GM21367 (cell line): ENCODE data around the gene SMIM24.

Experiments
- ATAC-seq: cut with Tn5 transposase; IDR thresholded peaks from one replicate; pipeline ENCODE4 v1.9.1; 2021; ENCODE audit not compliant: unreplicated experiment

The SMIM24 gene

DNA sequence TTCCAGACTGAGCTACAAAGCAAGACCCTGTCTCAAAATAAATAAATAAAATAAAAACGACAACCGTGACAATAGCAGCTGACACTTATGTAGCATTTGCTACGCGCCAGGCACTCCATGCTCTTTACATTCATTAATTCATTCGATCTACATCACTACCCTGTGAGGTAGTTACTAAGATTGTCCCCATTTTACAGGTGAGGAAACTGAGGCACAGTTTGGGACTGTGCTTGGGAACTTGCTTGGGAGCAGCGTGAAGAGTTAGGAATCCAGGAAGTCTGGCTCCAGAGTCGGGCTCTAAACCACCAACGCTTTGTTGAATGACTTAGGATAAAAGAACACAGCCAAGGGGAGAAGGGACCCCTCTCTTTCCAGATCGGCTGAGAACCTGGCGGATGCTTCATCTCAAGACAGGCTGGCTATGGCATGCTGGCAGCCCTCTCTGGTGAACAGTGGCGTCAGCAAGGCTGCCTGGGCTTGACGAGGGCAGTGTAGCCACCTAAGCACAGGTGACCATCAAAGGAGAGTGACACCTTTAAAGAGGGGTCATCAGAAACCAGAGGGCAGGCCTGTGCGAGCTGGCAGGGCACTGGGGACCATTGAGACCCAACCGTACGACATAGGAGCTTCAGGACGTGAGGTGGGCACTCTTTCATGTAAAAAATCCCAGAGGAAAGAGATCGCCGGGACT, 19.6 kb upstream of the SMIM24 start:
- ATAC-seq: no peak

DNA sequence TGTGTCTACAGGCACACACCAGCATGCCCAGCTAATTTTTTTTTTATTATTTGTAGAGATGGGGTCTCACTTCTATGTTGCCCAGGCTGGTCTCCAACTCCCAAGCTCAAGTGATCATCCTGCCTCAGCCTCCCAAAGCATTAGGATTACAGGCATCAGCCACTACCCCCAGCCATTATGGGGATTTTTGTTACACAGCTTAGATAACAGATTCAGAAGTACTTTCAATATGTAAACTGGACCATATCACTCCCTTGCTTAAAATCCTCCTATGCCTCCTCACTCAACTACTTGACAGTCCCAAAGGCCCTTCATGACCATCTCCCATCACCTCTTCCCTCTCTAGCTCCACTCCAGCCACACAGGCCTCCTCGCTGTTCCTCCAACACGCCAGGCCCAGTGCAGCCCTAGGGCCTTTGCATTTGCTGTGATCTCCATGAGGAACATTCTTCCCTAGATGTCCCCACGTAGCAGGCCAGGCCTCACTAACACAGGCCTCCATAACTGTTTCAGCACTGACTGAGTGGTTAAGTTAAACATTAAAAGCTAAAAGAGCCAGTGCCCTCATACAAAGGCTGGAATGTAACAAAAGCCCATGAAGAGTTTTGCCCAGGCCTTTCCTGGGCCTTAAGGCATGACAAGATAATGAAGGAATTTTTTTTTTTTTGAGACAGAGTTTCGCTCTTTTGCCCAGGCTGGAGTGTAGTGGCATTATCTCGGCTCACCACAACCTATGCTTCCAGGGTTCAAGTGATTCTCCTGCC, 17.6 kb upstream of the SMIM24 start:
- no peak for ATAC-seq

DNA sequence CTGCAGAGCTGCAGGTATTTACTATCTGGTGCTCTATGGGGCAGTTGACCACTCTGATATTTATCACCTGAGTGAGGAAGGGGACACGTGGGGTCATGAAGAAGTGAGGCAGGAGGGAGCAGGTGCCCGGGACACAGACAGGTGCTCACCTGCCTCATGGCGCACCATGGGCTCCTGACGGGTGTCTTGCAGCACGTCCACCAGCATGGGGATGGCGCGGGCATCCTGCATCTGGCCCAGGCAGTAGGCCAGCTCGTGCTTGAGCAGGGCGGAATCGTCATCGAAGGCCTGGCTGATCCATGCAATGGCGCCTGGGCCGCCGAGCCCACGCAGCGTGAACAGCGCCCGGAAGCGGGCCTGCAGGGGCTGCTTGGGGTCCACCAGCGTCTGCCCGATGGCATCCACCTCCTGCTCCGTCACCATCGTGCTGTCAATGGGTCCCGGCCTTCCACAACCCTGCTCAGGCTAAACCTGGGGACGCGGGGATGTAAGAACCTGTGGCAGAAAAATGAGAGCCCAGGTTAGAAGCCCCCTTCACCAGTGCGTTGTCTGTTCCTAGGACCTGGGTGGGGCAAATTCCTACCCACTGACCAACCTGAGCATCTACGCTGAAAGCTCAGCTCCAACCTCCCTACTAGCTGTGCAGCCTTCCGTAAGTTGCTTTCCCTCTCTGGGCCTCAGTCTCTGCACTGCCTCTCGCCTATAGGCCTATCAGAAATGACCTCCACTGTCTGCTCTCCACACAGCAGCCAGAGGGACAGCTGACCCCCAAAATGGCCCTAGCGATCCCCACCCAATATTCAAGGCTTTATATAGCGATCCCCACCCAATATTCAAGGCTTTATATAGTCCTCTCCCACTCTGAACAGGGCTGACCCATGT, 16.3 kb upstream of the SMIM24 start:
- ATAC-seq: no peak

DNA sequence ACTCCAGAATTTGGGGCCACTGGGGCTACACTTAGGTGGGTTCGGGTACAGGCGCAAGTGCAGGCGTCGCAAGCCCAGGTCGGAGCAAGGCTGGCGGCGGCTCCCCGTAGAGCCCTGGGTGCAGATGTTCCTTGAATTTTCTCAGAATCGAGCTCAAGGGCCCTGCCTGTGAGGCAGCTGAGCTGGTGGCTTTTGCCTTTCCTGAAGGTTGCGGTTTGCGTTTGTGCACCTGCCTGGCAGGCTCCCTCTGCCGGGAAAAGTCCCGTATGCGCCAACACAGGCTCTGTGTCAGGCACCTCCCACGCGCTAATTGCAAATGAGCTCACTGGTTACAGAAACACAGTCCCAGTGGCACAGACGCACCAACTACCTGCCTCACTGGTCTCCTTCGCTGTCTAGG, 14.2 kb upstream of the SMIM24 start:
- ATAC-seq: no peak

DNA sequence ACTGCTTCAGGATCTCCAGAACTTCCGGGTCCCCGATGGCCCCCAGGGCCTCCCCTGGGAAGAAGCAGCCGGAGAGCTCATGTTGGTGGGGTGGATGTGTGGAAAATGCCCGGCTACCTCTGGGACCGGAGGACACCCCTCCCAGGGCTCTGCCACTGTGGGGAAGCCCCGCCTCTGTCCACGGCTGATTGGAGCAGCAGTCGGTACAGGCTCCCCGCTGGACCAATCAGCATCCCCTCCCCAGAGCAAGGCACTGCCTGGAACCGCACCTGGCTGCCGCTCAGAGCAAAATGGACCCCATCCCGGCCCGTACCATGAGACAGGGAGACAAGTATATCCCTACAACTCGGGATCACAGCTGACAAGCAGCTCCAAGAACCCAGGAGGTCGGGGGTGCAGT, 13.7 kb upstream of the SMIM24 start:
- ATAC-seq: no peak

DNA sequence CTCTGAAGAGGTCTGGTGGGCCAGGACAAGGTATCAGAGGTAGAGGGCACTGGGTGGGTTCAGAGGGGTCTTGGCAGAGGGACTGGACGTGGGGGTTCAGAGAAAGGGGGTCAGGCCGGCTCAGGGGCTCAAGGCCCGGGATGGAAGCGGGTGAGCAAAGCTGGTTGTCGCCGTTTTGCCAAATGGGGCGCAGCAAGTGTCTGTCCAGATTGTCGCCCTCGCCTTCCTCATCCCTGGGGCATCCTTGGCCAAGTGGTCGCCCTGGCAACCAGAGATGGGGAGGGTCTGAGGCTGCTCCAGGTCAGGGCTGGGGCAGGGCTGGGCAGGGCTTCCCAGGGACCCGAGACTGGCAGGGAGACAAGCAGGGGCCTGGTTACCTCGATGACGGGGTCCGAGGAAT, 13.3 kb upstream of the SMIM24 start:
- no peak for ATAC-seq

DNA sequence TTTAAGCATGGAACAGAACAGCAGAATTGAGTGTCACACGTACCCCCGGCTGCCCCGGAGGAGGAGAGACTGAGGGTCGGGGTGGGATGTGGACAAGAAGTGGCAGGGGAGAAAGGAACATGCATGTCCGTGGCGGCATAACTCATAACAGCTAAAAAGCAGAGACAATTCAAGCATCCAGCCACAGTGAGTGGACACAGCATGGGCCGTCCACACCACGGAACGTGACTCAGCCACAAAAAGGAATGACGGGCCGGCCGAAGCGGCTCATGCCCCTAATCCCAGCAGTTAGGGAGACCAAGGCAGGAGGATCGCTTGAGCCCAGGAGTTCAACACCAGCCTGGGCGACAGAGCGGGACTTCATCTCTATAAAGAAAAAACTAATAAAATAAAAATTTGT, 12.6 kb upstream of the SMIM24 start:
- no peak for ATAC-seq

DNA sequence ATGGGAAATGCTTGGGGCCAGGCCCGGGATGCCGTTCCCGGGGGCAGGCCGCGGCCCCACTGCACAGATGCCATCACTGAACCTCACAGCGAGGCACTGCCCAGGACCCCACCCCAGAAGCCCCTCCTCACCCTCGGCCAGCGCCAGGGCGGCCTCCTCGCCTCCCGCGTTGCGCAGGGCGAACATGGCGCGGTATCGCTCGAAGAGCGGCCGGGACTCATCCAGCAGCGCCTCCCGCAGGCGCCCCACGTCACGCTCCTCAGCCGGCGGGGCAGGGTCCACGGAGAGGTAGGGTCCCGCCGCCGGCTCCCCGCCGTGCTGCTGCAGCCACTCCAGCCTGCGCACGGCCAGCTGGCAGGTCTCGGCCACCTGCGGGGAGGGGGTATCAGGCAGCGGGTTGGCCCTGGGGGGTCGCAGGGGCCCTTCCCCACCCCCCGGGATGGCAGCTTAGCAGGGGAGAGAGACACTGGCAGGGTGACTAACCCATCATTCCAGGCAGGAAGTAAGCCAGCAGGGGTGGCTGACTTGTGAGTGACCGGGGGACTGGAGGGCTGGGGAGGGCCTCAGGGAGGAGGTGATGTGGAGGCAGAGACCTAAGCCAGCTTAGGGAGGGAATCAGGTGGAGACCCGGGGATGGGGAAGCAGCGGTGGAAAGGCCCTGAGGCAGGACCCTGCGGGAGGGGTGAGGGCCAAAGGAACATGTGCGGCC, 12.0 kb upstream of the SMIM24 start:
- no peak for ATAC-seq

DNA sequence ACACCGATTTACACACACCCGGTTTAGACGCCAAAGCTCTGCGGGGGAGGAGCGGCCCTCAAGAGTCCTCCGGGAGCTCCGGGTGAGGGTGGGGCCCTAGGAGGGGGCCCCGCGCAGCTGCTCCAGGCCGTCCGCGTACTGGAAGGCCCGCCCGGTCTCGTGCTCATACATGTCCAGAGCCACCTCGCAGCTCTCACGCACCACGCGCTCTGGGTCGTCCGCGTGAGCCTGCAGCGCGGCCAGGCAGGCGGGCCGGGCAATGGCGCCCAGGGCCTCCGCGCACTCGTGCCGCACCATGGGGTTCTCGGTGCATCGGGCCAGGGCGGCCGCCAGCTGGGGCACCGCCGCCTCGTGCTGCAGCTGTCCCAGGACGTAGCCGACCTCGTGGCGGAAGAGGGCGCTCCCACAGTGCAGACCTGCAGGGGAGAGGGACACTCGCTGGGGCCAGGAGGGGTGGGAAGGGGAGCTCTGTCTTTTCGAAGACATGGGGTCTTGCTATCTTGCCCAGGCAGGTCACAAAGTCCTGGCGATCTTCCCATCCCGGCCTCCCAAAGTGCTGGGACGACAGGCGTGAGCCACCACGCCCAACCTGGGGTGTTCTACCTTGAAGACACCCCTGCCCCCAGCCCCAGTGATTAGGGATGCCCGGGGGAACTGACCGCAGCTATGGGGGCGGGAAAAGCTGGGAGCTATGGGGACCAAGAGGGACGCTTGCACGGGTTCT, 11.2 kb upstream of the SMIM24 start:
- no peak for ATAC-seq

DNA sequence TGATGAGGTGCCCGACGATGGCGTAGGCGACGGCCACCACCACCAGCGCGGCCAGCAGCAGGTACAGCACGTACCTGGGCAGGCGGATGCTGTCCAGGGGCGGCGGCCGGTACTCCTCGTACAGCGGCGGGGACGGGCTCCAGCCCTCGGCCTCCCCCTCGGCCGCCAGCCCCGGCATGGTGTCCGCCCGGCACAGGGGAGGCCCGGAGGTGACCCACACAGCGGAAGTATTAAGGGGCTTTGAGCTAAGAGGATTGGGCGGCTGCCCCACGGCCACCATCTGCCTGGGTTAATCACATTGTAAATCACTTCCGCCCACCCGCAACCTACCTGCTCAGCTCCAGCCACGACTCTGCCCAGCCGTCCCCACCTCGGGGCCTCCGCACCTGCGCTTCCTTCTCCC, 2.9 kb upstream of the SMIM24 start, which contains the start of gene SMIM44:
Gene SMIM44 (minus strand): TSS at position 216 of the 403 bp plus-strand sequence. CDS start 38 bp downstream, at position 178.
- no peak for ATAC-seq

DNA sequence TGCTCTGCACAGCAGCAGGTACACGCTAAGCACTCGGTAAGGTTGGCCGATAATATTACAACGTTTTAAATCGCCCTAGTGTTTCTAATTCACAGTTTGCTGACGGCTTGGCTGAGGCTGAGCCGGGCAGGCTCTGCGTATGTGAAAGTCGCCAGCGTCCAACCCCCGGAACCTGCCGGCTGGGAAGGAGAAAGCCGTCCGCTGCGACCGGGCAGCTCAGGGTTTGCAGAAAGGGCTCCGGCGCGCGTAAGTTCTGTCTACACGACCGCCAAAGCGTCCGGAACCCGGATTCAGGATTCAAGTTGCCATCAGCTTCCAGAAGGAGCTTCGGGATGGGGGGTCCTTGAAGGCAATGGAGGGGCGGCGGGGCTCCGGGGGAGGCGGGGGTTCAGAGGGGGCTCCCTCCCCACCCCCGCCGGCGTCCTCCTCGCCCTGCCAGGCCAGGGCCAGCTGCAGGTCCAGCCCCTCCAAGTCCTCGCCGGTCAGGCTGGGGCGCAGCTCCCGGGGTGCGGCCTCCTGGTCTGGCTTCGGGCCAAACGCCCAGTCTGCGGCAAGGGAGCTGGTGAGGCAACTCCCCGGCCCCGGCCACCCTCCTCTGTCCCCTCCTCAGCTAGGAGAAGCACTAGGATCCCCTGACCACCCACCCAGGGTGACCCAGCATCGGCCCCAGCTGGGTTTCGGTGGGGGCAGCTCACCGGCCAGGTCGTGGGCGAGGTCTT, 2.3 kb upstream of the SMIM24 start:
- ATAC-seq: no peak

DNA sequence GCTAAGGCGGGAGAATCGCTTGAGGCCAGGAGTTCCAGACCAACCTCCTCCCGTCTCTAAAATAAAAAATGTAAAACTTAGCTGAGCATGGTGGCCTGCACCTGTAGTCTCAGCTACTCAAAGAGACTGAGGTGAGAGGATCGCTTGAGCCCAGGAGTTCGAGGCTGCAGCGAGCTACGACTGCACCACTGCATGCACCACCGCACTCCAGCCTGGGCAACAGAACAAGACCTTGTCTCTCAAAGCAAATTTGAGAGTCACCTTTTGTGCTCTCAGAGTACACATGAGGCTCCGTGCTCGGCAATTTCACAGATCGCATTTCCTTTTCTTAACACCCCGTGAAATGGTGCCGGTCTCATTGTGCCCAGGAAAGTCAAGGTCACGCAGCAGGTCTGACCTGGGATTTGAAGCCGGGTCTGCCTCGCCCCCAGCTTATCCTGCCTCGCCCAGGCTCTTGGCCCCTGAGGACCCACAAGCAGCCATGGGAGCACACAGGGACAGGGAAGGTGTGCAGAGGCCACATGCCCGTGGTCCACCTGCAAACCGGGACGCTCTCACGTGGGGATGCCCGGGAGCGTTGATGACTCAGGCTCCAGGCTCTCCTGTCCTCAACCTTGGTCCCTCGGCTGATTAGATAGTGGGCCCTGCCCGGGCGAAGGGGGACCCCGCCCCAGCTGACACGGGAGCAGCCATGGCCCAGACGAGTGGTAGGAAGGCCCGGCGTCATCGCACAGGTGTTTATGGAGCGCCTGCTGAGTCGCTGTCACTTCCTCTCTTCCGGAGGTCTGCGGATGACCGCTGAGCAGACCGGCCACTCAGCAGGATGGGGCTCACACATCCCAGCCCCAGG, 1.1 kb upstream of the SMIM24 start:
- ATAC-seq: no peak

DNA sequence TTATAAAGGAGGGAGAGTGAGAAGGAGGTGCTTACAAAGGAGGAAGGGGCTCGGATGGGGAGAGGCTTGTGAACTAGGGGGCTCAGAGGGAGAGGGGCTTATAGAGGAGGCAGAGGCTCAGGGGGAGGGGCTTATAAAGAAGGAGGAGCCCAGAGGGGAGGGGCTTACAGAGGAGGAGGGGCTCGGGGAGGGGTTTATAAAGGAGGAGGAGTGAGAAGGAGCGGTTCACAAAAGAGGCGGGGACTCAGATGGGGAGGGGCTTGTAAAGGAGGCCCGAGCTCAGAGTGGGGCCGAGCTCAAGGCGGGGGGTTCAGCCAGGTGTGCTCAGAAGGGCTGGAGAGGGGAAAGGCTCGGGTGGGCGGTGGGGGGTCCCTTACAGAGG, 500 bp downstream of the SMIM24 start:
- ATAC-seq: no peak

DNA sequence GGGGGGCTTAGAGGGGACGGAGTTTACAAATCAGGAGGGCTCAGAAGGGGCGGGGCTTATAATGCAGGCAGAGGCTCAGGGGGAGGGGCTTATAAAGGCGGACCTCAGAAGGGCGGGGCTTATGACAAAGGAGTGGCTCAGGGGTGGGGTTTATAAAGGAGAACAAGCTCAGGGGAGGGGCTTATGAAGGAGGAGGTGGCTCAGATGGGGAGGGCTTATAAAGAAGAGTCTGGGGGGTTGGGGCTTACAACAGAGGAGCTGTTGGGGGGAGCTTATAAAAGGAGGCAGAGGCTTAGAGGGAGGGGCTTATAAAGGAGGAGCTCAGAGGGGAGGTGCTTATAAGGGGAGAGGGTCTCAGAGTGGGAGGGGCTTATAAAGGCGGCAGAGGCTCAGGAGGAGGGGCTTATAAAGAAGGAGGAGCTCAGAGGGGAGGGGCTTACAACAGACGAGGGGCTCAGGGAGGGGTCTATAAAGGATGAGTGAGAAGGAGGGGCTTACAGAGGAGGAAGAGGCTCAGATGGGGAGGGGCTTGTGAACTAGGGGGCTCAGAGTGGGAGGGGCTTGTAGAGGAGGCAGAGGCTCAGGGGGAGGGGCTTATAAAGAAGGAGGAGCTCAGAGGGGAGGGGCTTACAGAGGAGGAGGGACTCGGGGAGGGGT, 1.0 kb downstream of the SMIM24 start:
- no peak for ATAC-seq

DNA sequence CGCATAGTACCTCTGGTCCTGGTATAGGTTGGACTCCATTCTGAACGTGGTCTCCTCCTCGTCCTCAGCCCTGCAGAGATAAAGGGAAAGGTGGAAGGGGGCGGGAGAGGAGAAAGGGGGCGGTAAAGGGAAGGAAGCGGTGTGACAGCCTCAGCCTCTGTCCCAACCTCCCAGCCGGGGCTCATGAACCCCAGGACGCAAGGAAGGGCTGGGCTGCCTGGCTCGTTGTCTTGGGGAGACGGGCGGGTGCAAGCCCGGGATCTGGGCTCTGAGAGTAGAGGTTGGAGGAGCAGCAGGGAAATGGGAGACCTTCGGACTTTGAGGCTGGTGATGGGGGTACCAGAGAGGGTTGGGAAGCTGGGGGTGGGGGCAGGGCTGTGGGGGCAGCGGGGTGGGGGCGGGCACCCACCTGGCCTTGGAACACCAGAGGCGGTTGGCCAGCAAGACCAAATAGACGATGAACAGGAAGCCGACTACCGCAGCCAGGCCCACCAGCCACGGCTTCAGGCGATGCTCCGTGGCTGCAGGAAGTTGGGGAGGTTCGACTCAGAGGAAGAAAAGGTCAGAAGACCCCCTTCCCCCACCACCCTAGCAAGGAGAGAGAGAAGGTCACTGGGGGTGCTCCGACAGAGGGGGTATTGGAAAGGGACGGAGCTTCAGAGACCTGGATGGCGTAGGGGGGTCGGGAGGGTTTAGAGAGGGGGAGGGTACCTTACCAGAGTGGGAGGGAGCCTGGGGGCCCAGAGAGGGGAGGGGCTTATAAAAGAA, 1.7 kb downstream of the SMIM24 start:
- ATAC-seq: no peak

DNA sequence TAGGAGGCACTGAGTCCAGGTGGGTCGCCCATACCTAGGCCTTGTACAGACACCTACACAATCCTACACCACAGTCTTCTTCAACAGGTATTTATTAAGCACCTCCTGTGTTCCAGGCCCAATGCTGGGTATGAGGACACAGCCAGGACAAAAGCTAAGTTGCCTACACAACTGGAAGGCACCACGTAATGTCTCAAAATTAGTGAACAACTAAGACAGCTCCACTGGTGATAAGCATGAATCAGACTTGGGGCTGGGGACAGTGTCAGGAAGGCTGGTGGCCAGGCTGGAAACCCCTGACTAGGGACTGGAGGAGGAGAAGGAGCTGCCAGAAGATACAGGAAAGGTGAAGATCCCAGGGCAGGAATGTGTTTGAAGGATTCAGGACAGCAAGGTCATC, 2.4 kb downstream of the SMIM24 start:
- no peak for ATAC-seq

DNA sequence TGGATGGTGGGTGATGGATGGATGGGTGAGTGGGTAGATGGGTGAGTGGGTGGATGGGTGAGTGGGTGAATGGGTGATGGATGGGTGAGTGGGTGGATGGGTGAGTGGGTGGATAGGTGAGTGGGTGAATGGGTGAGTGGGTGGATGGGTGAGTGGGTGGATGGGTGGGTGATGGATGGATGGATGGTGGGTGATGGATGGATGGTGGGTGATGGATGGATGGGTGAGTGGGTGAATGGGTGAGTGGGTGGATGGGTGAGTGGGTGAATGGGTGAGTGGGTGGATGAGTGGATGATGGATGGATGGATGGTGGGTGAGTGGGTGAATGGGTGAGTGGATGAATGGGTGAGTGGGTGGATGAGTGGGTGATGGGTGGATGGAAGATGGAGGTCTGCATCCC, 2.8 kb downstream of the SMIM24 start:
- ATAC-seq: no peak

DNA sequence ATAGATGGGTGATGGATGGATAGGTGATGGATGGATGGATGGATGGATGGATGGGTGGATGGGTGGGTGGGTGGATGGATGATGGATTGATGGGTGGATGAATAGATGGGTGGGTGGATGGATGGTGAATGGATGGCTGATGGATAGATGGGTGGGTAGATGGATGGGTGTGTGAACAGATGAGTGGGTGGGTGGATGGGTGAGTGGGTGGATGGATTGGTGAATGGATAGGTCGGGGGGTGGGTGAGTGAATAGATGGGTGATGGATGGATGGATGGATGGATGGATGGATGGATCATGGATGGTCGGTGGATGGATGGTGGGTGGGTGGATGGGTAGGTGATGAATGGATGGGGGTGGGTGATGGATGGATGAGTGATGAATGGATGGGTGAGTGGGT, 3.5 kb downstream of the SMIM24 start:
- no peak for ATAC-seq
